ENCODE results near the gene SLC6A5.

Gene SLC6A5

DNA sequence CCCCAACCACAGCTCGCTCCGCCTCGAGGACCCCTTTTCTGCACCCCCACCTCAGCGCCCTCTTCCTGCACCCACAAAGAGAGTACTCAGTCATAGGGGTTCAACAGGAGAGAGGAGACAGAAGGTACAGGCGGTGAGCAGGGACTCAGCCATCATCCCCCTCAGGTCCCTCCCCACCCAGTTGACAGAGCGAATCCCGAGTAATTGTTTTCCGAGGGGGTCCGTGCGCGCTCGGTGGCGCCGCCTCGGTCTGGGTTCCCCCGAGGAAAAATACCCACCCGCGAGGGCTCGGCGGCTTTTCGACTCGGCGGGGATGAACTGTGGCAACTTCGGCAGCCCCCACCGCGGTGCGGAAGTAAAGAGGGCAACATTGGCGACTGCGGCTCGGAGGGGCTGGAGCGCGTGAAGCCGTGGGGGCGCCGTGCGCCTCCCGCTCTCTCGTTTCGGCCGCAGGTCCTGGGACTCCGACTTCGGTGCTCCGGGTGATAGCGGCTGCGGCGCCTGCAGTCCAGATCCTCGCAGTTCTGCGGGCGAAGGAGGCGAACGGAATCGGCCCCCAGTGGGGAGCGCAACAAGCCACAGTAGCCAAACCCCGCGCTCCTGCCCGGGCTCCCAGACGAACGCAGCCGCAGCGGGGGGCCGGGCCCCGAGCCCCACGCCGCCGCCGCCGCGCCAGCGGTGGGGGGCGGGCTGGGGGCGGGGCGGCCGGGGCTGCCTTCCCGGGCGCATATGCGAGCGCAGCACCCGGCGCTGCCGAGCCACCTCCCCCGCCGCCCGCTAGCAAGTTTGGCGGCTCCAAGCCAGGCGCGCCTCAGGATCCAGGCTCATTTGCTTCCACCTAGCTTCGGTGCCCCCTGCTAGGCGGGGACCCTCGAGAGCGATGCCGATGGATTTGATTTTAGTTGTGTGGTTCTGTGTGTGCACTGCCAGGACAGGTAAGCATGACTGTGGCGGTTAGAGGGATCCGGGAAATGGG, 69.7 kb downstream of the SLC6A5 start, which contains the start of gene NELL1:
NELL1 (plus strand) TSS at position 743 of the 976 bp plus-strand sequence.
- no peak for DNase-seq (ENCODE audit: low read depth)

DNA sequence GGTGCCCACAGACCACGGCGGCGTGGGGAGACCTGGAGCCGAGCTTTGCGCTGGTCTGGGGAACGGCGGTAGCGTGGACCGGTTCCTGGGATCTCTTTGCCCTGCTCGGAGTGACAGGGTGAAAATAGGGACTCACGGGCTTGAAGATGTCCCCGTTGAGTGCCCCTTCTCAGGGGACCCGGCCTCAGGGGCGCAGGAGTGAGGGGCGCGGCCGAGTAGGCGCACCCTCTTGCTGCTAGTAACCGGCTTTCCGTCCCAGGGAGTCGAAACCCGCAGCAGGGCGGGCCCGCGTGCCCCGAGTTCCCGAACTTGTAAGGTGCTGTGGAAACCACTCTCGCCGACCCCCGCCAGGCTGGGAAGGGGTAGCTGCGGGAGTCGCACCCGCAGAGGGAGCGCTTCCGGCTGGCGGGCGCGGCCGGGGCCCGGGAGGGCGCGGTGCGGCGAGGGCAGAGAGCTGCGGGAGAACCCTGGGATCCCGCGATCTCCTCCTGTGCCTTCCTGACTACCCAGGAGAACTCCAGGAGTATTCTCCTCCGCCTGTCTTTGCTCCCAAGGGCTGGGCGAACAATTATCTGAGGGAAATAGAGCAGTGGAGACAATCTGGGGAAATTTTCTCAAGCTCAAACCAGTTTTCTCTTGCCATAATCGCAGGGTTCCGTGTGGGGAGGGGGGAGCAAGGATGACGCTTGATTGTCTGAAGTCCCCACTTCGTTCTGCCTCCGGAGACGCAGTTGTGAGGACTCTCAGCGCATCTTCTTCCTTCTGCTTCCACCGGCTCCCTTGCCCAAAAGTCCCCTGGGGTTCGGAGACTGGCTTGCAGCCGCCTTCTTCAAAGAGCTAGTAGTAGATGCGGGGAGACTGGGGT, 70.6 kb downstream of the SLC6A5 start:
- DNase-seq (ENCODE audit: low read depth), result no peak

- DNase-seq (ENCODE audit: low read depth), result no peak
These were observed 71.6 kb downstream of the SLC6A5 start for GRCh38 chr11:20670932-20671403.

- DNase-seq (ENCODE audit: low read depth), result no peak
These were observed 72.6 kb downstream of the SLC6A5 start for GRCh38 chr11:20671856-20672546.

GRCh38 chr11:20672575-20672974, 73.2 kb downstream of the SLC6A5 start:
- no peak for DNase-seq (ENCODE audit: low read depth)

- DNase-seq (ENCODE audit: low read depth), result no peak
These were observed 77.2 kb downstream of the SLC6A5 start for GRCh38 chr11:20676658-20677057.

GRCh38 chr11:20688761-20689160, 89.4 kb downstream of the SLC6A5 start:
- no peak for DNase-seq (ENCODE audit: low read depth)

GRCh38 chr11:20707876-20708275, 108.5 kb downstream of the SLC6A5 start:
- DNase-seq (ENCODE audit: low read depth), result no peak
